Uterus (tissue), 4 donors: ENCODE measurements around the gene SELENOI. TPM values are rescaled to one million over a fixed set of nuclear protein-coding genes. Genes with fewer than 3 reads are reported as not detected.
"Not testable (repeated sequence)": the region's sequence is repeated elsewhere in the genome, so short reads cannot be mapped to it uniquely, and the experiment has no call there.

Experiments used
- DNase-seq, 2 donors: peaks; one replicate each; pipeline ENCODE4 v3.0.0-alpha.2; 2019 to 2020
- H3K27ac ChIP-seq, 2 donors: fragments of 200-600 bp; sonication (generic); 1 replicate in 1 of 2; 2 replicates in 1 of 2; pipeline ENCODE4 v1.5.1; 2016 to 2018
- H3K27me3 ChIP-seq, 2 donors: fragments of 200-600 bp; sonication (generic); one replicate each; pipeline ENCODE4 v1.5.1; 2018 to 2019; ENCODE audit warnings: control low read depth in 1 of 2
- H3K36me3 ChIP-seq, 2 donors: fragments of 200-600 bp; sonication (generic); one replicate each; pipeline ENCODE4 v1.5.1; 2019; ENCODE audit warnings: control low read depth in 1 of 2
- H3K4me1 ChIP-seq, 2 donors: fragments of 200-600 bp; sonication (generic); one replicate each; pipeline ENCODE4 v1.5.1; 2018 to 2019; ENCODE audit warnings: control low read depth in 1 of 2
- H3K4me3 ChIP-seq, 2 donors: fragments of 200-600 bp; sonication (generic); 1 replicate in 1 of 2; 2 replicates in 1 of 2; pipeline ENCODE4 v1.5.1; 2018 to 2019; ENCODE audit warnings: mild to moderate bottlenecking in 1 of 2
- H3K9me3 ChIP-seq, 2 donors: fragments of 200-600 bp; sonication (generic); one replicate each; pipeline ENCODE4 v1.5.1; 2019; ENCODE audit warnings: control low read depth in 1 of 2
- POLR2A ChIP-seq, 2 donors: fragments of 450-650 bp; IDR thresholded peaks; one replicate each; pipeline ENCODE4 v1.6.1; 2016; ENCODE audit warnings: antibody characterized with exemption in 2 of 2, mild to moderate bottlenecking in 1 of 2, moderate library complexity in 1 of 2
- intact Hi-C: fragments of 100-400 bp; cut with DNase I; formaldehyde crosslinking; loops from one replicate; pipeline ENCODE4 v1.15.1; 2023; ENCODE audit warnings: low total_unique reads
- total RNA-seq, 4 donors: library from RNA; depleted of rRNA in 3 of 4; stranded (reverse); fragments of >200 nt in 3 of 4; gene quantifications; one replicate each; pipeline versions ENCODE4 v1.1.0 to v1.2.4, GENCODE V29; 2014 to 2023
- TF ChIP-seq, protein P1 (sequence below), 4 experiments: fragments of 200-600 bp in 2 of 4; fragments of 450-650 bp in 2 of 4; sonication (generic) in 2 of 4; IDR thresholded peaks; one replicate each; pipeline ENCODE4 v1.5.1; 2016 to 2019; ENCODE audit warnings: antibody characterized with exemption in 4 of 4, mild to moderate bottlenecking in 2 of 4, moderate library complexity in 1 of 4
- donor health status: DM: yes; HTN: yes; CAD: no.

Gene SELENOI
- total RNA-seq, 4 donors from 2014 or later, result 2.8 to 27.9 (median 13.1) TPM

DNA sequence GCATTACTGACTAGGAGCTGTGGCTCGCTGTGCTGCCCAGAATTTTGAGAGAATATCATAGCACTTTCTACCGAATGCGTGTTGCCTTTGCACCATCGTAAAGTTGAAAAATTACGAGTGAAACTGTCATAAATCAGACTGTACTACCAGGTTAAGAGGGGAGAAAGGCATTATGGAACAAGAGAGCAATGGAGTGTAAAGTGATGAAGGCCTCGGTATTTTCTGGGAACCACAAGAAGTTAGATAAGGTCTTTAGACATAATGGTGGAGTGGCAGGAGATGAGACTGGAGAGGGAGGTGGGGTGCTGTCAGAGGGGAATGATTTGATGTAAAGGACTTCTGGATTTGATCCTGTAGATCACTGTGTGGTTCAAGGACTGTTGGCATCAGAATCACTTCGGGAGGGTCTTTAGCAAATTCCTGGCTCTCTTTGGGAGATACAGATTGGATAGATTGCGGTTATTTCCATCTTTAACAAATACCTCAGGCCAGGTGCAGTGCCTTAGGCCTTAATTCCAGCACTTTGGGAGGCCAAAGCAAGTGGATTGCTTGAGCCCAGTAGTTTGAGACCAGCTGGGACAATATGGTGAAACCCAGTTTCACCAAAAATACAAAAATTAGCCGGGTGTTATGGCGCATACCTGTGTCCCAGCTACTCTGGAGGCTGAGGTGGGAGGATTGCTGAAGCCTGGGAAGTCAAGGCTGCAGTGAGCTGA lies 5.6 kb downstream of the SELENOI start:
- intact Hi-C loops, result no loop called here
- TF ChIP-seq, protein P1, sequence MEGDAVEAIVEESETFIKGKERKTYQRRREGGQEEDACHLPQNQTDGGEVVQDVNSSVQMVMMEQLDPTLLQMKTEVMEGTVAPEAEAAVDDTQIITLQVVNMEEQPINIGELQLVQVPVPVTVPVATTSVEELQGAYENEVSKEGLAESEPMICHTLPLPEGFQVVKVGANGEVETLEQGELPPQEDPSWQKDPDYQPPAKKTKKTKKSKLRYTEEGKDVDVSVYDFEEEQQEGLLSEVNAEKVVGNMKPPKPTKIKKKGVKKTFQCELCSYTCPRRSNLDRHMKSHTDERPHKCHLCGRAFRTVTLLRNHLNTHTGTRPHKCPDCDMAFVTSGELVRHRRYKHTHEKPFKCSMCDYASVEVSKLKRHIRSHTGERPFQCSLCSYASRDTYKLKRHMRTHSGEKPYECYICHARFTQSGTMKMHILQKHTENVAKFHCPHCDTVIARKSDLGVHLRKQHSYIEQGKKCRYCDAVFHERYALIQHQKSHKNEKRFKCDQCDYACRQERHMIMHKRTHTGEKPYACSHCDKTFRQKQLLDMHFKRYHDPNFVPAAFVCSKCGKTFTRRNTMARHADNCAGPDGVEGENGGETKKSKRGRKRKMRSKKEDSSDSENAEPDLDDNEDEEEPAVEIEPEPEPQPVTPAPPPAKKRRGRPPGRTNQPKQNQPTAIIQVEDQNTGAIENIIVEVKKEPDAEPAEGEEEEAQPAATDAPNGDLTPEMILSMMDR (IDR thresholded peaks at IDR 0.05), result no peak
- no peak for TF ChIP-seq POLR2A (IDR thresholded peaks at IDR 0.05)
- Histone ChIP-seq H3K27me3 (no peaks in the 10 kb centered on the region), H3K4me3 (no peak overlapping the region), H3K4me1 (peaks cover 5 to 7% of the 10 kb centered on the region in 2 donors), H3K9me3 (no peaks in the 10 kb centered on the region), H3K27ac (no peak overlapping the region), H3K36me3 (no peaks in the 10 kb centered on the region)
- no peak for DNase-seq

DNA sequence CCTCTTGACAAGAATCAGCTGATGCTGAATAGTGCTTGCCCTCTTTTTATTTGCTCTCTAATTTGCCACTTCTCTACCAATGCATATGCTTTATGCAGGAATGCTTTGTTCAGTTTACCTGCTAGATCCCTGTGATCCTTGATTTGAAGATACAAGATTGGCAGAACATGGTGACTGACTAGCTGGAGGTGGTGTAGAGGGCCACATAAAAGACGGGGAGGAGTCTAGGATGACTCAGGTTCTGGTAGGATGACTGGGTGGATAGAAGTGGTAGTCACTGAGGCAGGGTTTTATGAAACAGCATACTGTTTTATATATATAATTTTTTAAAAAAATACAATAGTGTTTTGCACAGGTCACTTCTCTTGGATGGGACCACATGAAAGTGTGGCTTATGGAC lies 6.9 kb downstream of the SELENOI start:
- no peak overlapping the region for H3K4me3 ChIP-seq
- H3K27ac ChIP-seq, result no peak overlapping the region
- intact Hi-C loops, result no loop called here
- no peaks in the 10 kb centered on the region for H3K27me3 ChIP-seq
- H3K9me3 ChIP-seq, result no peaks in the 10 kb centered on the region
- DNase-seq, result no peak
- H3K4me1 ChIP-seq, result no peaks in the 10 kb centered on the region
- TF ChIP-seq, protein P1 (IDR thresholded peaks at IDR 0.05), result no peak
- no peak for TF ChIP-seq POLR2A (IDR thresholded peaks at IDR 0.05)
- H3K36me3 ChIP-seq, result no peaks in the 10 kb centered on the region

DNA sequence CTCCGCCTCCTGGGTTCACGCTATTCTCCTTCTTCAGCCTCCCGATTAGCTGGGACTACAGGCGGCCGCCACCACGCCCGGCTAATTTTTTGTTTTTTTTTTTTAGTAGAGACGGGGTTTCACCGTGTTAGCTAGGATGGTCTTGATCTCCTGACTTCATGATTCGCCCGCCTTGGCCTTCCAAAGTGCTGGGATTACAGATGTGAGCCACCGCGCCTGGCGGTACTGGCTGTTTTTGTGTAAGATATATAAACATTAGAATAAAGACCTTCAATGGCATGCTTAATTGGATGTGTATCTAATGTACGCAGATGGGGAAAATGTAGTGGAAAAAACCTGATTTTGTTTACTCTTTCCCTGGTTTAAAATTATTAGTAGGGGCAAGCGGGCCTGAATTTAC lies 8.5 kb downstream of the SELENOI start:
- H3K27ac ChIP-seq, H3K27me3 ChIP-seq, H3K36me3 ChIP-seq, H3K4me3 ChIP-seq, intact Hi-C loops, DNase-seq, H3K9me3 ChIP-seq, H3K4me1 ChIP-seq: not testable (repeated sequence)

DNA sequence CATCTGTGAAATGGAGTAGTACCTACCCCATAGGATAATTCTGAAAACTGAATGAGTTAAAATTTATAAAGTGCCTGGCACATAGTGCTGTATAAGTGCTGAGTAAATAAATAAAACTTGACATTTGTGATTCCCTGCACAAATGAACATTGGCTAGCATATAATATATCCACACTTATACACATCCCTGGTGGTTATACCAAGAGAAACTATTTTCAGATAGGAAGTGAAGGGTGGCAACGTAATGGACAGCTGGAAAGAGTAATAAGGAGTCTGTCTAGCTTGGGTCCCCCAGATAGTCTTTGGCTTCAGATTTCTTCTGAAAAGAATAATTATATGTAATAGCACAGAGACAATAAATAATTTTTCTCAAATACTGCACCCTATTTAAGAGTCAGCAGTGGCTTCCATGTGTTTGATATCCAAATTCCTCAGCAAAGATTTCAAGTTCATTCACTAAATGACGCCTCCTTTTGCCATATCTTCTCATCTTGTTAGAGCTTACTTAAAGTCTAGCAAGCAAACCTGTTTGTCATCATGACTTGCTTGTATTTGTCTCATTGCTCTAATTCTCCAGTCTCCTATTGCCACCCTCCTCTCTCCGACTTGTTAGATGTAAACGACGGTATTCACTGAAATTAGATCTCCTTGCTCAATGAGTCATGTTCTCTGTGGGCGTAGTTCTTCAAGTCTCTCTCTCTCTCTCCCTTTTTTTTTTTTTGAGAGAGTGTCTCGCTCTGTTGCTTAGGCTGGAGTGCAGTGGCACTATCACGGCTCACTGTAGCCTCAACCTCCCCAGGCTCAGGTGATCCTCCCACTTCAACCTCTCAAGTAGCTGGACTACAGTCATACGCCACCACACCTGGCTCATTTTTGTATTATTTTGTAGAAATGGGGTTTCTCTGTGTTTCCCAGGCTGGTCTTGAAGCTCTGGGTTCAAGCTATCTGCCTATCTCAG lies 9.4 kb downstream of the SELENOI start:
- Histone ChIP-seq H3K4me3 (no peak overlapping the region), H3K27me3 (no peaks in the 10 kb centered on the region), H3K27ac (no peak overlapping the region), H3K9me3 (no peaks in the 10 kb centered on the region), H3K4me1 (no peaks in the 10 kb centered on the region), H3K36me3 (no peaks in the 10 kb centered on the region)
- DNase-seq, result no peak
- intact Hi-C loops, result no loop called here
- TF ChIP-seq POLR2A (IDR thresholded peaks at IDR 0.05), result no peak

DNA sequence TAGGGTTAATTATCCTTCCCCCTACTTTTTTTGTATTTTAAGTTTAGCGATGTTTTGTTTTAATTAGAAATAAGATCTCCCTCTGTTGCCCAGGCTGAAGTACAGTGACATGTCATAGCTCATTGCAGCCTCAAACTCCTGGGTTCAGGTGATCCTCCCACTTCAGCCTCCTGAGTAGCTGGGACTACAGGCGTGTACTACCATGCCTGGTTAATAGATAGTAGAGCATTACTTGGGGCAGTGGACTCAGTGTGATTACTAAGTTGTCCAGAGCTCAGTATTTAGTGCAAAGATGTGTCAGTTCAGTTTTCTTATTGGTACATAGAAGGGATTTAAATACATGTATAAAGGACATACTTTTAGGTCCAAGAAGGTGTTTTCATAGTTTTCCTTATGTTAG lies 10.2 kb downstream of the SELENOI start:
- DNase-seq, result no peak
- Histone ChIP-seq H3K27ac (no peak overlapping the region), H3K4me3 (no peak overlapping the region), H3K36me3 (no peaks in the 10 kb centered on the region), H3K9me3 (no peaks in the 10 kb centered on the region), H3K27me3 (no peaks in the 10 kb centered on the region), H3K4me1 (no peaks in the 10 kb centered on the region)
- intact Hi-C loops, result no loop called here
- TF ChIP-seq, protein P1 (IDR thresholded peaks at IDR 0.05), result no peak
- no peak for TF ChIP-seq POLR2A (IDR thresholded peaks at IDR 0.05)

DNA sequence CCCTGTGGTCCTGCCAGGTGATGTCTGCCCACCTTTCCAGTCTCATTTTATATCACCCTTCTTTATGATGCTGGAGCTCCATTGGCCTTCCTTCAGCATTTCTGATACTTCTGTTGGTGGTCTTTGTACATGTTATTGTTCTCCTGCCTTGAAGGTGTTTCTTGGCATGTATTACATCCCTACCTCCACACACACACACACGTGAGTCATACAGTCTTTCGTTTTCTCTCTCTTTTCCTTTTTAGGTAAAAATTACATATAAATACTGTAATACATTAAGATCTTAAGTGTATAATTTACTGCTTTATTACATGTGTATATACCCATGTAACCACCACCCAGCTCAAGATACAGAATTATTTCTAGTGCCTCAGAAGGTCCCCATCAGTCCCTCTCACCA lies 10.8 kb downstream of the SELENOI start:
- intact Hi-C loops, result no loop called here
- Histone ChIP-seq H3K9me3 (no peaks in the 10 kb centered on the region), H3K36me3 (no peaks in the 10 kb centered on the region), H3K27ac (no peak overlapping the region), H3K4me1 (no peaks in the 10 kb centered on the region), H3K4me3 (no peak overlapping the region), H3K27me3 (no peaks in the 10 kb centered on the region)
- no peak for DNase-seq
- no peak for TF ChIP-seq POLR2A (IDR thresholded peaks at IDR 0.05)
- TF ChIP-seq, protein P1 (IDR thresholded peaks at IDR 0.05), result no peak
